ENCODE results near the gene MAMLD1.

- TF ChIP-seq ZNF70 (CRISPR knock-in tag; IDR thresholded peaks at IDR 0.05): no peak
- TF ChIP-seq PATZ1 (CRISPR knock-in tag; IDR thresholded peaks at IDR 0.05; ENCODE audit: borderline replicate concordance): no peak
- TF ChIP-seq CREB5 (CRISPR knock-in tag; IDR thresholded peaks at IDR 0.05; ENCODE audit: low read depth): no peak
- TF ChIP-seq RARB (CRISPR knock-in tag; IDR thresholded peaks at IDR 0.05): no peak
- TF ChIP-seq CSRNP3 (CRISPR knock-in tag; IDR thresholded peaks at IDR 0.05): no peak
- no peak for TF ChIP-seq TCF4 (CRISPR knock-in tag; IDR thresholded peaks at IDR 0.05; ENCODE audit: borderline replicate concordance)
- no peak for TF ChIP-seq ISL1 (CRISPR knock-in tag; IDR thresholded peaks at IDR 0.05)
- TF ChIP-seq POU6F1 (CRISPR knock-in tag; IDR thresholded peaks at IDR 0.05; ENCODE audit: borderline replicate concordance, low read depth): no peak
- TF ChIP-seq ZC3H10 (CRISPR knock-in tag; IDR thresholded peaks at IDR 0.05): no peak
- no peak for TF ChIP-seq TOX (CRISPR knock-in tag; IDR thresholded peaks at IDR 0.05; ENCODE audit: borderline replicate concordance)
- TF ChIP-seq ZNF8 (CRISPR knock-in tag; IDR thresholded peaks at IDR 0.05): no peak
- TF ChIP-seq SNAI2 (CRISPR knock-in tag; IDR thresholded peaks at IDR 0.05): no peak
Measured at GRCh38 chrX:150411656-150412055, 48.5 kb downstream of the MAMLD1 start.
